ENCODE data around the gene ENGASE.

ENGASE gene

DNA sequence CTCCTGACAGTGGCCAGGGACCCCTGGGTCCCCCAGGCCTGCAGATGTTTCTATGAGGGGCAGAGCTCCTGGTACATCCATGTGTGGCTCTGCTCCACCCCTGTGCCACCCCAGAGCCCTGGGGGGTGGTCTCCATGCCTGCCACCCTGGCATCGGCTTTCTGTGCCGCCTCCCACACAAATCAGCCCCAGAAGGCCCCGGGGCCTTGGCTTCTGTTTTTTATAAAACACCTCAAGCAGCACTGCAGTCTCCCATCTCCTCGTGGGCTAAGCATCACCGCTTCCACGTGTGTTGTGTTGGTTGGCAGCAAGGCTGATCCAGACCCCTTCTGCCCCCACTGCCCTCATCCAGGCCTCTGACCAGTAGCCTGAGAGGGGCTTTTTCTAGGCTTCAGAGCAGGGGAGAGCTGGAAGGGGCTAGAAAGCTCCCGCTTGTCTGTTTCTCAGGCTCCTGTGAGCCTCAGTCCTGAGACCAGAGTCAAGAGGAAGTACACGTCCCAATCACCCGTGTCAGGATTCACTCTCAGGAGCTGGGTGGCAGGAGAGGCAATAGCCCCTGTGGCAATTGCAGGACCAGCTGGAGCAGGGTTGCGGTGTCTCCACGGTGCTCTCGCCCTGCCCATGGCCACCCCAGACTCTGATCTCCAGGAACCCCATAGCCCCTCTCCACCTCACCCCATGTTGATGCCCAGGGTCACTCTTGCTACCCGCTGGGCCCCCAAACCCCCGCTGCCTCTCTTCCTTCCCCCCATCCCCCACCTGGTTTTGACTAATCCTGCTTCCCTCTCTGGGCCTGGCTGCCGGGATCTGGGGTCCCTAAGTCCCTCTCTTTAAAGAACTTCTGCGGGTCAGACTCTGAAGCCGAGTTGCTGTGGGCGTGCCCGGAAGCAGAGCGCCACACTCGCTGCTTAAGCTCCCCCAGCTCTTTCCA lies 25.5 kb upstream of the ENGASE start:
- Histone ChIP-seq H3K4me3 (replicated peaks; ENCODE audit: low read depth, low read length) (no peak overlapping the region), H3K36me3 (ENCODE audit: control insufficient read depth, insufficient read depth, low read length) (no peaks in the 10 kb centered on the region), H3K27me3 (replicated peaks; ENCODE audit: control insufficient read depth, insufficient read depth, low read length) (no peaks in the 10 kb centered on the region; the same call in 1 of the 2 replicates)
- TF ChIP-seq, protein P1, sequence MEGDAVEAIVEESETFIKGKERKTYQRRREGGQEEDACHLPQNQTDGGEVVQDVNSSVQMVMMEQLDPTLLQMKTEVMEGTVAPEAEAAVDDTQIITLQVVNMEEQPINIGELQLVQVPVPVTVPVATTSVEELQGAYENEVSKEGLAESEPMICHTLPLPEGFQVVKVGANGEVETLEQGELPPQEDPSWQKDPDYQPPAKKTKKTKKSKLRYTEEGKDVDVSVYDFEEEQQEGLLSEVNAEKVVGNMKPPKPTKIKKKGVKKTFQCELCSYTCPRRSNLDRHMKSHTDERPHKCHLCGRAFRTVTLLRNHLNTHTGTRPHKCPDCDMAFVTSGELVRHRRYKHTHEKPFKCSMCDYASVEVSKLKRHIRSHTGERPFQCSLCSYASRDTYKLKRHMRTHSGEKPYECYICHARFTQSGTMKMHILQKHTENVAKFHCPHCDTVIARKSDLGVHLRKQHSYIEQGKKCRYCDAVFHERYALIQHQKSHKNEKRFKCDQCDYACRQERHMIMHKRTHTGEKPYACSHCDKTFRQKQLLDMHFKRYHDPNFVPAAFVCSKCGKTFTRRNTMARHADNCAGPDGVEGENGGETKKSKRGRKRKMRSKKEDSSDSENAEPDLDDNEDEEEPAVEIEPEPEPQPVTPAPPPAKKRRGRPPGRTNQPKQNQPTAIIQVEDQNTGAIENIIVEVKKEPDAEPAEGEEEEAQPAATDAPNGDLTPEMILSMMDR (IDR thresholded peaks at IDR 0.05; ENCODE audit: insufficient read depth, low read length, poor library complexity, severe bottlenecking) = no peak
- no peak for DNase-seq (ENCODE audit: extremely low read depth, insufficient read length)

- no peak for DNase-seq (ENCODE audit: extremely low read depth, insufficient read length)
- no peaks in the 10 kb centered on the region for H3K36me3 ChIP-seq (ENCODE audit: control insufficient read depth, insufficient read depth, low read length)
- no peaks in the 10 kb centered on the region; the same call in 1 of the 2 replicates for H3K27me3 ChIP-seq (replicated peaks; ENCODE audit: control insufficient read depth, insufficient read depth, low read length)
- H3K4me3 ChIP-seq (replicated peaks; ENCODE audit: low read depth, low read length) = no peak overlapping the region
- TF ChIP-seq, protein P1 (IDR thresholded peaks at IDR 0.05; ENCODE audit: insufficient read depth, low read length, poor library complexity, severe bottlenecking) = no peak
These were observed 24.8 kb upstream of the ENGASE start for GRCh38 chr17:79049821-79050220.

DNA sequence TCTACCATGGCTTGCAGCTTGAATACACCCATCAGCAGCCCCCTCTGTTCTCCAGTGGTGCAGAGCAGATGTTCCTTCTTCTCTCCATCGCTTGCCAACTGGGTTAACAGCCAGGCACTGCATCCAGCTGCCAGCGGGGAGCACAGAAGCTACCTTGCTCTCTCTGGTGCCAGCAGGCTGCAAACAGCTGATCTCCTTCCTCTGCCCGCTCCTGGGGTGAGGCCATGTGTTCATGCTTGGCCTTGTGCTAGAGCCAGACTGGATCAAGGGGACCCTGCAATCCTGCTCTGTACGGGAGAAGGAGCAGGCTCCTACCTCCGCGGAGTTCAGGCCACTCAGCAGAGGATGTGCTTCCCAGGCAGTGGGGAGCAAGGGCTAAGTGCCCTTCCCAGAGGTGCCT lies 24.1 kb upstream of the ENGASE start:
- Histone ChIP-seq H3K36me3 (ENCODE audit: control insufficient read depth, insufficient read depth, low read length) (no peaks in the 10 kb centered on the region), H3K27me3 (replicated peaks; ENCODE audit: control insufficient read depth, insufficient read depth, low read length) (no peaks in the 10 kb centered on the region; the same call in 1 of the 2 replicates), H3K4me3 (replicated peaks; ENCODE audit: low read depth, low read length) (no peak overlapping the region)
- DNase-seq (ENCODE audit: extremely low read depth, insufficient read length) = no peak
- TF ChIP-seq, protein P1 (IDR thresholded peaks at IDR 0.05; ENCODE audit: insufficient read depth, low read length, poor library complexity, severe bottlenecking) = no peak

DNA sequence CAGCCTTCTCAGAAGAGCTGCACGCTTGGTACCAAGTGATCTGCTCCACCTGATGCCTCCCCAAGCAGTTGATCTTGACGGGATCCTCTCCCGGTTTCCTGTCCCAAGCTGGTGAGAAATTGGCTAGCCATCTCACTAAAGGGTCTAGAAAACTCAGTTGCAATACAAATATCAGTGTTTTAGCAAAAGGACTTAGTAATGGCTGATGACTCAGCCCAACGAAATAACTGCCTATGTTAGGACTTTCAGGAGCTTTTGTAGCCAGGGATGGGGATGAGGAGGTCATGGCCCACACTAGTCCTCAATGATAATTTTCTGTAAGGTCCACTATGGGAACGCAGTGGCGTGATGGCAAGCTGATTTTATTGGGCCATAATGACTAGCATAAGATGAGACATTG lies 23.3 kb upstream of the ENGASE start:
- Histone ChIP-seq H3K4me3 (replicated peaks; ENCODE audit: low read depth, low read length) (no peak overlapping the region), H3K27me3 (replicated peaks; ENCODE audit: control insufficient read depth, insufficient read depth, low read length) (no peaks in the 10 kb centered on the region; the same call in 1 of the 2 replicates), H3K36me3 (ENCODE audit: control insufficient read depth, insufficient read depth, low read length) (no peaks in the 10 kb centered on the region)
- TF ChIP-seq, protein P1 (IDR thresholded peaks at IDR 0.05; ENCODE audit: insufficient read depth, low read length, poor library complexity, severe bottlenecking) = no peak
- no peak for DNase-seq (ENCODE audit: extremely low read depth, insufficient read length)

DNA sequence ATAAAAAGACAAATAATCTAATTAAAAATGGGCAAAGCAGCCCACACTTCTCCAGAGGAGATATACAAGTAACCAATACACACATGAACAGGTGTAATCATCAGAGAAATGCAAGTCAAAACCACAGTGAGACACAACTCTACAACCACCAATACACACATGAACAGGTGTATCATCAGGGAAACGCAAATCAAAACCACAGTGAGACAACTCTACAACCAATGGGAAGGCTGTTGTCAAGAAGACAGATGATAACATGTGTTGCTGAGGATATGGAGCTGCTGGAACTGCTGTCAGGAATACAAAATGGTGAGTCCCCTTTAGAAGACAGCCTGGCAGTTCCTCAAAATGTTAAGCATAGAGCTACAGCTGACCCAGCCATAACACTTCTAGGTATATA lies 22.5 kb upstream of the ENGASE start:
- Histone ChIP-seq H3K4me3 (replicated peaks; ENCODE audit: low read depth, low read length) (no peak overlapping the region), H3K27me3 (replicated peaks; ENCODE audit: control insufficient read depth, insufficient read depth, low read length) (no peaks in the 10 kb centered on the region; the same call in 1 of the 2 replicates), H3K36me3 (ENCODE audit: control insufficient read depth, insufficient read depth, low read length) (no peaks in the 10 kb centered on the region)
- no peak for DNase-seq (ENCODE audit: extremely low read depth, insufficient read length)
- TF ChIP-seq, protein P1 (IDR thresholded peaks at IDR 0.05; ENCODE audit: insufficient read depth, low read length, poor library complexity, severe bottlenecking) = no peak

Data from GM06990 (cell line).